ENCODE results near the gene KCNH1. TPM values are rescaled to one million over a fixed set of nuclear protein-coding genes. Genes with fewer than 3 reads are reported as not detected.

The KCNH1 gene
- total and polyA plus RNA-seq, 10 of the 15 experiments (the other 5 are each of a cell fraction or from before 2014, with no cell fraction given) = 0.02 to 0.04 (median 0.04) TPM; not detected in 7

GRCh38 chr1:210779269-210779668 is 354.7 kb downstream of the KCNH1 start:
- WGBS (ENCODE audit: insufficient coverage, insufficient replicate concordance, low lambda C conversion rate, missing lambda C conversion rate) = 15% methylated on average over 3 of the region's 3 CpGs

More at GRCh38 chr1:210779269-210779668, 354.7 kb downstream of the KCNH1 start:
- RAD21 ChIA-PET (ENCODE audit: unreplicated experiment) = no interaction called here
- no TSS peak for BruUV-seq (replicated peaks)
- H3K27me3 ChIP-seq (replicated peaks in 1 of 2; ENCODE audit: control insufficient read depth in 2 of 2, insufficient read depth in 2 of 2, low read length in 1 of 2) = no peaks in the 10 kb centered on the region
- H3K36me3 ChIP-seq (ENCODE audit: control insufficient read depth in 2 of 2, insufficient read depth in 2 of 2, low read length in 1 of 2) = no peaks in the 10 kb centered on the region
- H3K79me2 ChIP-seq (ENCODE audit: control insufficient read depth, insufficient read depth, low read length) = no peaks in the 10 kb centered on the region
- H3K4me2 ChIP-seq (ENCODE audit: control insufficient read depth, insufficient read depth) = no peak overlapping the region
- no peaks in the 10 kb centered on the region for H4K20me1 ChIP-seq (ENCODE audit: control insufficient read depth, insufficient read depth)
- no peak overlapping the region for H2AFZ ChIP-seq (ENCODE audit: control insufficient read depth, low read depth, low read length)
- in situ Hi-C loops (cut with MboI) = no loop called here
- no peaks in the 10 kb centered on the region for H3K9me3 ChIP-seq (replicated peaks; ENCODE audit: control insufficient read depth, insufficient read depth, low read length)
- CTCF ChIA-PET = no interaction called here
- DNase-seq (ENCODE audit: low read depth, low spot score) (no peak), FAIRE-seq (no peak), ATAC-seq (no peak)
- intact Hi-C loops (cut with micrococcal nuclease; ENCODE audit: unreplicated experiment) = no loop called here
- H3K9ac ChIP-seq (ENCODE audit: control insufficient read depth, insufficient read depth, low read length) = no peak overlapping the region
- no peak overlapping the region for H3K27ac ChIP-seq (ENCODE audit: control insufficient read depth, insufficient read depth)
- H3K4me1 ChIP-seq (ENCODE audit: control insufficient read depth, insufficient read depth, low read length) = no peaks in the 10 kb centered on the region
- POLR2A ChIA-PET = no interaction called here
- no peak overlapping the region for H3K4me3 ChIP-seq
- TF ChIP-seq, protein P1, sequence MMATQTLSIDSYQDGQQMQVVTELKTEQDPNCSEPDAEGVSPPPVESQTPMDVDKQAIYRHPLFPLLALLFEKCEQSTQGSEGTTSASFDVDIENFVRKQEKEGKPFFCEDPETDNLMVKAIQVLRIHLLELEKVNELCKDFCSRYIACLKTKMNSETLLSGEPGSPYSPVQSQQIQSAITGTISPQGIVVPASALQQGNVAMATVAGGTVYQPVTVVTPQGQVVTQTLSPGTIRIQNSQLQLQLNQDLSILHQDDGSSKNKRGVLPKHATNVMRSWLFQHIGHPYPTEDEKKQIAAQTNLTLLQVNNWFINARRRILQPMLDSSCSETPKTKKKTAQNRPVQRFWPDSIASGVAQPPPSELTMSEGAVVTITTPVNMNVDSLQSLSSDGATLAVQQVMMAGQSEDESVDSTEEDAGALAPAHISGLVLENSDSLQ (IDR thresholded peaks at IDR 0.05) = no peak
- no peak for TF ChIP-seq NFYB (IDR thresholded peaks at IDR 0.05; ENCODE audit: insufficient read depth, low read depth, low read length)
- no peak for TF ChIP-seq MTA3 (IDR thresholded peaks at IDR 0.05; ENCODE audit: borderline replicate concordance, low read length)
- no peak for TF ChIP-seq SREBF1 (IDR thresholded peaks at IDR 0.05; ENCODE audit: low read length)
- no peak for TF ChIP-seq ZNF592 (IDR thresholded peaks at IDR 0.05)
- no peak for TF ChIP-seq RELA (IDR thresholded peaks at IDR 0.05; ENCODE audit: borderline replicate concordance, partially characterized antibody)
- no peak for TF ChIP-seq NR2C1 (IDR thresholded peaks at IDR 0.05)
- no peak for TF ChIP-seq NFYA (IDR thresholded peaks at IDR 0.05; ENCODE audit: borderline replicate concordance, low read depth, low read length)
- TF ChIP-seq CREB1 (IDR thresholded peaks at IDR 0.05; ENCODE audit: low read depth) = no peak
- TF ChIP-seq HDAC2 (IDR thresholded peaks at IDR 0.05) = no peak
- TF ChIP-seq ZNF384 (IDR thresholded peaks at IDR 0.05; ENCODE audit: borderline replicate concordance, low read depth, low read length) = no peak
- TF ChIP-seq STAT1 (conservative IDR thresholded peaks at IDR 0.05) = no peak
- TF ChIP-seq BCLAF1 (IDR thresholded peaks at IDR 0.05) = no peak
- SMC1A ChIA-PET (ENCODE audit: uncharacterized antibody, unreplicated experiment) = no interaction called here

Data from GM12878 (cell line).